Hindlimb muscle (tissue), 1 donor: ENCODE measurements around the gene PSMB9. TPM values are rescaled to one million over a fixed set of nuclear protein-coding genes. Genes with fewer than 3 reads are reported as not detected.
"Not testable (repeated sequence)": the region's sequence is repeated elsewhere in the genome, so short reads cannot be mapped to it uniquely, and the experiment has no call there.

Source experiments
- DNase-seq: peaks from one replicate; pipeline ENCODE4 v3.0.0-alpha.2; 2013
- polyA plus RNA-seq: library from polyadenylated mRNA; unstranded; fragments of 120-200 nt; gene quantifications from one replicate; pipeline ENCODE4 v1.2.1, GENCODE V29; 2013; ENCODE audit not compliant: insufficient read length

PSMB9 gene
- 4.2 TPM for polyA plus RNA-seq

- DNase-seq, result peak; percentile 94
These were observed at the start of gene PSMB9, which contains the start of gene TAP1 for GRCh38 chr6:32853541-32854375. Gene PSMB9 (plus strand): TSS chr6:32854192. CDS start chr6:32854230, 38 bp downstream. Gene TAP1 (minus strand): TSS chr6:32853704. CDS start chr6:32853636, 68 bp downstream.

DNA sequence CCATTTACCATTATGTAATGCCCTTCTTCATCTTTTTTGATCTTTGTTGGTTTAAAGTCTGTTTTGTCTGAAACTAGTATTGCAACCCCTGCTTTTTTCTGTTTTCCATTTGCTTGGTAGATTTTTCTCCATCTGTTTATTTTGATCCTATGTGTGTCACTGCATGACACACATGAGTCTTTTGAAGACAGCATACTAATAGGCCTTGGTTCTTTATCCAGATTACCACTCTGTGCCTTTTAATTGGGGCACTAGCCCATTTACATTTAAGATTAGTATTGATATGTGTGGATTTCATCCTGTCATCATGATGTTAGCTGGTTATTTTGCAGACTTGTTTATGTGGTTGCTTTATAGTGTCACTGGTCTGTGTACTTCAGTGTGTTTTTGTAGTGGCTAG lies 48.6 kb upstream of the PSMB9 start:
- DNase-seq, result not testable (repeated sequence)

DNA sequence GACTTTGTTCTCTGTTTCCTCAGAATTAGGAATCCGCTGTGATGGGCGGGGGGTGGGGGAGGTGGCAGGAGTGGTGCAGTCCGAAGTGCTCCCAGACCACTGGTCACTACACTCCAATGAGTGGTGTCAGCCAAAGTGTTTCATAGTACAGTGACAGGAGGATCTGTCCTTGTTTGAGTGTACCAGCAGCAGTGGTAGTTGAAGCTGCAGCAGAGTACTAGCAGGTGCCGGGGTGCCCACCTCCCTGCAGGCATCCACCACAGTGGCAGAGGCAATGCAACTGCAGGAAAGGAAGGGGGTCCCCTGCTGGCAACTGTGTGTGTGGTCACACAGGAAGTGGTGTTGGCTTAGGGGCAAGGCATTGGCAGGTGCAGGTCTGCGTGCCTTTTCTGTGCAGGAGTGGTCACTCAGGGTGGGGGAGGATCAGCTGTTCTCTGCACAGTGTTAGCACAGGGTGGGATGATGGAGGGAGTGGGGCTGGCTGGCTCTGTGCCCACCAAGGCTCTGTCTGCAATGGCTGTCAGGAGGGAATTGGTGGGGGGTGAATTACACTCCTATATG lies 46.9 kb upstream of the PSMB9 start:
- no peak for DNase-seq

- DNase-seq, result no peak
These were observed 44.8 kb upstream of the PSMB9 start for GRCh38 chr6:32809171-32809570.

DNA sequence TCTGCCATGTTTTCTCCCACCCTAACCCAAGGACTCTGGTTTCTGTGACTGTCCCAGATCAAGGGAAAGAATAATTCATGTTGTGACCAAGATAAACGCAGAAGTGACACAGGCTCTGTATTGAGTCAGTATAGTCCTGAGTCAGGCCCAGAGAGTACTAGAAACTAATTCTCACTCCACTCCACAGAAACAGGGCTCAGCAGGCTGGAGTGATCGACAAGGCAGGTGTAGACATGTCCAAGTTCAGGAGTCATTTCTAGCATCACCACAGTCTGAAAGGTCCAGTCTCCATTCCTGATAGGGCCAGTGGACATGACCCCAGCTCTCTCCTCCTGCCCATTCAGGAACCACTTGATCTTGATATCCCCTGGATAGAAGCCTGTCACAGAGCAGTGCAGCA lies 39.8 kb upstream of the PSMB9 start:
- DNase-seq, result no peak

DNA sequence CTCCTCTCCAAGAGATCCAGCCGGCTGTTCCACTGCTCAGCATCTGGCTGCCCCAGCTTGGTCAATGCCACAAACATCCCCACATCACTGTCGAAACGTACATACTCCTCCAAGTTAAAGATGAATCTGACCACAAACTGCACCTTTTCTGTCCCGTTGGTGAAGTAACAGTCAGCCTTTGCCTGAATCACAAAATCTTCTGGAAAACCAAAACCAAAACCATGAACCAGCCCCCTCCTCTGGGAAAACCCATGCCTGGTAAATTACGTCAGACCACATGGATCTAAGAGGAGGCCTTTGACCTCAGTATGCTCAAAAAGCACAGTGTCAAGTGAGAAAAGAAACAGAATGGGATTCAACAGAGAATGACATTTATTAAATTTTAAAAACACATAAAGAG lies 38.9 kb upstream of the PSMB9 start:
- DNase-seq, result no peak

- no peak for DNase-seq
These were observed 38.0 kb upstream of the PSMB9 start for GRCh38 chr6:32815996-32816395.

GRCh38 chr6:32816746-32817204 lies 37.2 kb upstream of the PSMB9 start, which contains the start of gene HLA-DOB:
Gene HLA-DOB (minus strand): TSS chr6:32817002. CDS start chr6:32816951, 51 bp downstream.
- no peak for DNase-seq

- DNase-seq, result no peak
These were observed 35.1 kb upstream of the PSMB9 start for GRCh38 chr6:32818867-32819266.

GRCh38 chr6:32819729-32820128 lies 34.3 kb upstream of the PSMB9 start:
- no peak for DNase-seq

DNA sequence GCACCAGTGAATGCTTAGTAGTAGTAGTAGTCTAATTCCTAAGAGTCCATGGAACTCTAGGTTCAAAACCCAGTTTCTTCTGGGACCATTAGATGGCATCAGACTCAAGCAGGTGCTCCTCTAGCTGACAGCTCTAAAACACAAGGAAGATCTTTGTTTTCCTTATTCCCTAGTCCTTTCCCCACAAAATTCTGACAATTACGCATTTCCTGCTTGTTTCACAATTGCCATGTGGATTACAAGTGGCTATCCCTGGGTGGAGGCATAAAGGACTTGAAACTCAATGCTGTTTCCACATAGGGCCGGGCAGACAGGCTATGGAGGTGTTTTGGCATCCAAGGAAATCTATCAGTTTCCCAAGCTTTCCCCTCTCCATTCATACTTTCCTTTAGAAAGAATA lies 28.0 kb upstream of the PSMB9 start:
- DNase-seq, result no peak

GRCh38 chr6:32827025-32827424 lies 27.0 kb upstream of the PSMB9 start:
- DNase-seq, result no peak

DNA sequence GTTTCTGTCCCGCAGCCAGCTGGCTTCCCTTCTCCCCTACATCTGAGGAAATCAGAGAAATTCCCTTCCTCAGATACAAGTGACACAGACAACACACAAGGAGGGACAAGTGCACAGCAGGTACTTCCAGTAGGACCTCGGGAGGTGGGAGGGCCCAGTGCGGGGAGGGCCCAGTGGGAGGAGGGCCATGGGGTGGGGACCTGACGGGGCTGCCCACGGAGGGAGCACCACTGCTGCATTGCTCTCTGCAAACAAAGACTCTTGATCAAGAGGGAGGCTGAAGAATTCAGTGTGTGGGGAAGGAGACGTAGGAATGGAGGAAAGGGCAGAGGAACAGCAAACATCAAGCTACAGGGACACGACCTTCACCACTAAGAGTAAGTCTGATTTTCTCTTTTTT lies 24.5 kb upstream of the PSMB9 start:
- DNase-seq, result no peak

- no peak for DNase-seq
These were observed 24.0 kb upstream of the PSMB9 start for GRCh38 chr6:32830017-32830416.

- DNase-seq, result no peak
These were observed 23.1 kb upstream of the PSMB9 start for GRCh38 chr6:32830936-32831335.

DNA sequence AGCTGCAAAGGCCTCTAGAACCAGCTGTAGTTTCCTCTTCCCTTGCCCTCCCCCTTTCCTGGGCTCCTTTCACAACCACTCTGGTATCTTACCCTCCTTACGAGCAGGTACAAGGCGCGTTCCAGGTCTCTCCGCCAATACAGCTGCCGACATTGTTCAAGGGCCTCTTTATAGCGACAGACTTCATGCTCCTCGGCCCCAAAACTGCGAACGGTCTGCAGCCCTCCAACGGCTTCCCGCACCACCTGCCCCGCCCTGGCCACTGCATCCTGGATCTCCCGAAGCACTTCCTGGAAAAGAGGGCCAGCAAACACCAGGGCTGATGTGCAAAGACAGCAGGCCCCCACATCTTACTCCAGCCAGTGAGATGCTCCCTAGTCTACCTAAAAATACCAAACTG lies 21.5 kb upstream of the PSMB9 start:
- DNase-seq, result no peak

GRCh38 chr6:32833664-32834063 lies 20.3 kb upstream of the PSMB9 start:
- no peak for DNase-seq

GRCh38 chr6:32835167-32835893 lies 18.7 kb upstream of the PSMB9 start:
- no peak for DNase-seq

GRCh38 chr6:32836873-32837272 lies 17.1 kb upstream of the PSMB9 start:
- no peak for DNase-seq

GRCh38 chr6:32837651-32838113 lies 16.3 kb upstream of the PSMB9 start:
- DNase-seq, result no peak

- peak; percentile 96 for DNase-seq
These were observed 15.7 kb upstream of the PSMB9 start, which contains the start of gene TAP2 for GRCh38 chr6:32838114-32838958. Gene TAP2 (minus strand): TSS chr6:32838739. CDS start chr6:32838233, 506 bp downstream.

- DNase-seq, result no peak
These were observed 14.6 kb upstream of the PSMB9 start for GRCh38 chr6:32839356-32839755.
